ENCODE data around the gene HDAC10. TPM values are rescaled to one million over a fixed set of nuclear protein-coding genes. Genes with fewer than 3 reads are reported as not detected.

Gene HDAC10
- total RNA-seq, 4 donors from 2014 or later = 41.2 to 105 (median 55.4) TPM

DNA sequence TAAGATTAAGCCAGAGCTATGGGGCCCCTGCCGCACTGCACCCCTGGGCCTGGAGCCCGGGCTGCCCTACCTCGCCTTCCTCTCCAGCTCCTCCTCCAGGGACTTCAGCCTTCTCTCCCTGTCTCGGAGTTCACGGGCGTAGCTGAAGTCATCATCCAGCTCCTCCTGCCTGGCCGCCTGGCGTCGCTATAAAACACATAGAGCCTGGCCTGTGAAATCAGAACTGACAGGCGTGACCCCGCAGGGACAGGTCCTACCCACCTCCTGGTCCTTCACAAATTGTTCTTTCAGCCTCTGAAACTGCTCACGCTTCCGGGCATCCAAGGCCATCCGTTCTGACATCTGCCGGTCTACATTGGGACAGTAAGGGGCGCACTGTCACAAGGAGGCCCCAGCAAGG, 27.0 kb downstream of the HDAC10 start:
- WGBS, 2 donors = 87 to 88% methylated on average over 16 of the region's 16 CpGs
- H3K36me3 ChIP-seq = peaks cover 0 to 100% (median 39%) of the 10 kb centered on the region in 3 donors
- H3K4me1 ChIP-seq = peaks cover 0 to 9% (median 0%) of the 10 kb centered on the region in 4 donors
- DNase-seq (ENCODE audit: low spot score in 2 of 2) = no peak
- H3K27me3 ChIP-seq = no peaks in the 10 kb centered on the region
- no peaks in the 10 kb centered on the region for H3K9me3 ChIP-seq
- TF ChIP-seq EP300 (IDR thresholded peaks at IDR 0.05) (no peak), POLR2A (IDR thresholded peaks at IDR 0.05) (no peak)
- TF ChIP-seq, protein P1, sequence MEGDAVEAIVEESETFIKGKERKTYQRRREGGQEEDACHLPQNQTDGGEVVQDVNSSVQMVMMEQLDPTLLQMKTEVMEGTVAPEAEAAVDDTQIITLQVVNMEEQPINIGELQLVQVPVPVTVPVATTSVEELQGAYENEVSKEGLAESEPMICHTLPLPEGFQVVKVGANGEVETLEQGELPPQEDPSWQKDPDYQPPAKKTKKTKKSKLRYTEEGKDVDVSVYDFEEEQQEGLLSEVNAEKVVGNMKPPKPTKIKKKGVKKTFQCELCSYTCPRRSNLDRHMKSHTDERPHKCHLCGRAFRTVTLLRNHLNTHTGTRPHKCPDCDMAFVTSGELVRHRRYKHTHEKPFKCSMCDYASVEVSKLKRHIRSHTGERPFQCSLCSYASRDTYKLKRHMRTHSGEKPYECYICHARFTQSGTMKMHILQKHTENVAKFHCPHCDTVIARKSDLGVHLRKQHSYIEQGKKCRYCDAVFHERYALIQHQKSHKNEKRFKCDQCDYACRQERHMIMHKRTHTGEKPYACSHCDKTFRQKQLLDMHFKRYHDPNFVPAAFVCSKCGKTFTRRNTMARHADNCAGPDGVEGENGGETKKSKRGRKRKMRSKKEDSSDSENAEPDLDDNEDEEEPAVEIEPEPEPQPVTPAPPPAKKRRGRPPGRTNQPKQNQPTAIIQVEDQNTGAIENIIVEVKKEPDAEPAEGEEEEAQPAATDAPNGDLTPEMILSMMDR (IDR thresholded peaks at IDR 0.05) = no peak
- no peak overlapping the region for H3K4me3 ChIP-seq
- H3K27ac ChIP-seq = no peak overlapping the region

DNA sequence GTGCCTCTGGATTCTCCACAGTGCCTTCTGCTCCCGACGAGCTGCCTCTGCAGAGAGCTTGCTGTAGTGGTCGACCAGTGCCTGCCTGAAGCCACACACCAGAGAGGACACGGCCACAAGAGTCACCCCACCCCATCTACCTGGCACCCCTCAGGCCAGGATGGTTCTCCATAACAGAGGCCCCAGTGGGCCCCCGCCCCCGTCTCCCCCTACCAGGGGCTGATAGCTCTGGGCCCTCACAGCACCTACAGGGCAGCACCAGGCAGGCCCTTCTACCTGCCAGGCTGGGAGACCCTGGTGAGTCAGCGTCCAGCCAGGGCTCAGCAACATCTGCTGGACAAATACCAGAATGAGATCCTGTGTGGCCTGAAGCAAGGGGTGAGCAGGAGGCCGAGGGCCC, 28.6 kb downstream of the HDAC10 start:
- no peak for DNase-seq (ENCODE audit: low spot score in 2 of 2)
- no peak overlapping the region for H3K4me3 ChIP-seq
- WGBS, 2 donors = 90 to 91% methylated on average over 6 to 8 of the region's 8 CpGs
- no peak overlapping the region for H3K27ac ChIP-seq
- H3K27me3 ChIP-seq = no peaks in the 10 kb centered on the region
- TF ChIP-seq, protein P1 (IDR thresholded peaks at IDR 0.05) = no peak
- TF ChIP-seq POLR2A (IDR thresholded peaks at IDR 0.05) = no peak
- H3K36me3 ChIP-seq = peaks cover 5 to 100% (median 49%) of the 10 kb centered on the region in 3 donors
- H3K4me1 ChIP-seq = peaks cover 0 to 9% (median 0%) of the 10 kb centered on the region in 4 donors
- no peaks in the 10 kb centered on the region for H3K9me3 ChIP-seq

DNA sequence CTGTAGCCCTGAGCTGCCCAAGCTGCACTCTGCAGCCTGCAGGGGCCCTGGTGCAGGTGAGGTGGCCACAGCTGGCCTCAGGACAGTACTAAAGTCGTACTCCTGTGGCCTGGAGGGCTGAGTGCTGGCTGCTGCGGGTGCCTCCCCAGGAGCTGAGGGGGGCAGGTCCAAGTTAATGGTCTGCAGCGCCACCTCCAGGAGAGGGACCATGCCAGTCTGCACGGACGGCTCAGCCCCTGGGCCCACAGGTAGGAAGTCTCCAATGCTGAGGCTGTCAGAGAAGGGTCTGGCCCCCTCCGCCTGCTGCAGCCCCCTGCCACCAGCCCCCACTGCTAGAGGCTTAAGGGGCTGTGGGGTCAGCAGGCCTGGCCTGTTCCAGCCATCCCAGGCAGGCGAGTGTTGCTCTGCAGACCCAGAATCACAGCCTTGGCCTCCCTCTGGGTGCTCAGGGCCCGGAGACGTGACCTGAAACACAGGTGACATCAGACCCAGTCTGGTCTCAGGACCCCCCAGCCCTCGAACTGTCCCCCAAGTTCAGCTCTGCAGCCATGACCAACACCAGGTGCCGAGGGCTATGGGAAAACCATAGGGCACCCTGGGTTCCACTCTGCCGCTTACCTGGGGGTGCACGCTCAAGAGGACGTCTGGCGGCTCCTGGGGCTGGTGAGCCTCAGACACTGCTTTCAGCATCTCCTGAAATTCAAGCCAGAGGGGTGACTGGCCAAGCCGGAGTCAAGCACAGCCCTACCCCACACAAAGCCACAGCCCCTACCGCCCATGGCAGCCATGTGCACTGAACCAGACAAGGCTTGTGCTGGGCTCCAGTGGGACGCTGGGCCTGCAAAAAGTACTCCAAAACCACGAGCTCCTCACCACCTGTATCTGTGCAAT, 29.4 kb downstream of the HDAC10 start:
- peaks cover 0 to 9% (median 0%) of the 10 kb centered on the region in 4 donors for H3K4me1 ChIP-seq
- H3K36me3 ChIP-seq = peaks cover 7 to 100% (median 57%) of the 10 kb centered on the region in 3 donors
- H3K4me3 ChIP-seq = no peak overlapping the region
- no peak overlapping the region for H3K27ac ChIP-seq
- TF ChIP-seq EP300 (IDR thresholded peaks at IDR 0.05) = no peak
- no peak for TF ChIP-seq POLR2A (IDR thresholded peaks at IDR 0.05)
- TF ChIP-seq, protein P1 (IDR thresholded peaks at IDR 0.05) = no peak
- H3K9me3 ChIP-seq = no peaks in the 10 kb centered on the region
- no peak for DNase-seq (ENCODE audit: low spot score in 2 of 2)
- H3K27me3 ChIP-seq = no peaks in the 10 kb centered on the region
- WGBS, 2 donors = 86 to 95% methylated on average over 12 to 17 of the region's 19 CpGs

DNA sequence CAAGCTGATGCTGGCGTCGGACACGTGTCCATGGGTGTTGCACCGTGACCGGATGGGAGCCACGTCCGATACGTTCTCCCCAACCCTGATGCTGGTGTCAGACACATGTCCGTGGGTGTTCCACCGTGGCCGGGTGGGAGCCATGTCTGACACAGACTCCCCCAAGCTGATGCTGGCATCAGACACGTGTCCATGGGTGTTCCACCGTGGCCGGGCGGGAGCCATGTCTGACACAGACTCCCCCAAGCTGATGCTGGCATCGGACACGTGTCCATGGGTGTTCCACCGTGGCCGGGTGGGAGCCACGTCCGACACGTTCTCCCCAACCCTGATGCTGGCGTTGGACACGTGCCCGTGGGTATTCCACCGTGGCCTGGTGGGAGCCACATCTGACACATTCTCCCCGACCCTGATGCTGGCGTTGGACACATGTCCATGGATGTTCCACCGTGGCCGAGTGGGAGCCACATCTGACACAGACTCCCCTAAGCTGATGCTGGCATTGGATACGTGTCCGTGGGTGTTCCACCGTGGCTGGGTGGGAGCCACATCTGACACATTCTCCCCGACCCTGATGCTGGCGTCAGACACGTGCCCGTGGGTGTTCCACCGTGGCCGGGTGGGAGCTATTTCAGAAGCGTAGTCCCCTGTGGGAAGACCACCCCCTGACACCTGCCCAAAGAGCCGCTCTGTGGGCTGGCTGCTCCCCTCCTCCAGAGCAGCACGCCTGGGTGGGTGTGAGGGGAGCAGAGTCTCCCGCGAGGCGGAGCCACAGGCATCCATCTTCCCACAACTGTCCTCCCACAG, 30.3 kb downstream of the HDAC10 start:
- Histone ChIP-seq H3K27ac (no peak overlapping the region), H3K36me3 (peaks cover 9 to 100% (median 65%) of the 10 kb centered on the region in 3 donors), H3K4me1 (peaks cover 0 to 16% (median 0%) of the 10 kb centered on the region in 4 donors), H3K4me3 (no peak overlapping the region), H3K27me3 (no peaks in the 10 kb centered on the region), H3K9me3 (no peaks in the 10 kb centered on the region)
- 91 to 92% methylated on average over 35 to 39 of the region's 45 CpGs for WGBS, 2 donors
- no peak for DNase-seq (ENCODE audit: low spot score in 2 of 2)
- TF ChIP-seq EP300 (IDR thresholded peaks at IDR 0.05) = no peak
- TF ChIP-seq, protein P1 (IDR thresholded peaks at IDR 0.05) = no peak
- TF ChIP-seq POLR2A (IDR thresholded peaks at IDR 0.05) = no peak

Data from tibial nerve (tissue), 4 donors.